GM19438 (cell line): ENCODE results near the gene OLIG1.
A peak's percentile ranks its signal among the peaks of the same experiment; 100 is the strongest.

Source experiments
- ATAC-seq: cut with Tn5 transposase; IDR thresholded peaks from one replicate; pipeline ENCODE4 v1.9.1; 2021; ENCODE audit warnings: low read depth; ENCODE audit not compliant: unreplicated experiment

OLIG1 gene

GRCh38 chr21:33059380-33059841 is 10.5 kb upstream of the OLIG1 start:
- no peak for ATAC-seq

DNA sequence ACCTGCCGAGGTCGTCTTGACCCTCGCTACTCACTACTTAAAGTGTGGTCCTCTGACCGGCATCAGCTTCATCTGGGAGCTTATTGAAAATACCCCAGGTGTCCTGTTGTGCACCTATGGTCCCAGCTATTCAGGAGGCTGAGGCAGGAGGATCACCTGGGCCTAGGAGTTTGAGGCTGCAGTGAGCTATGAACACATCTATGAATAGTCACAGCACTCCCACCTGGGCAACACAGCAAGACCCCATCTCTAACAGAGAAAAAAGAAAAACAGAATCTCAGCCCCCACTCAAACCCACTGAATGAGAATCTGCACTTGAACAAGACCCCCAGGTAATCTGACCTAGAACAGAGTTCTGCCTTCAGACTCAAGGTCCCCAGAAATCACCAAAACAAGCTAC is 8.7 kb upstream of the OLIG1 start:
- ATAC-seq = no peak

- ATAC-seq = no peak
Measured at GRCh38 chr21:33063375-33063883, 6.5 kb upstream of the OLIG1 start.

DNA sequence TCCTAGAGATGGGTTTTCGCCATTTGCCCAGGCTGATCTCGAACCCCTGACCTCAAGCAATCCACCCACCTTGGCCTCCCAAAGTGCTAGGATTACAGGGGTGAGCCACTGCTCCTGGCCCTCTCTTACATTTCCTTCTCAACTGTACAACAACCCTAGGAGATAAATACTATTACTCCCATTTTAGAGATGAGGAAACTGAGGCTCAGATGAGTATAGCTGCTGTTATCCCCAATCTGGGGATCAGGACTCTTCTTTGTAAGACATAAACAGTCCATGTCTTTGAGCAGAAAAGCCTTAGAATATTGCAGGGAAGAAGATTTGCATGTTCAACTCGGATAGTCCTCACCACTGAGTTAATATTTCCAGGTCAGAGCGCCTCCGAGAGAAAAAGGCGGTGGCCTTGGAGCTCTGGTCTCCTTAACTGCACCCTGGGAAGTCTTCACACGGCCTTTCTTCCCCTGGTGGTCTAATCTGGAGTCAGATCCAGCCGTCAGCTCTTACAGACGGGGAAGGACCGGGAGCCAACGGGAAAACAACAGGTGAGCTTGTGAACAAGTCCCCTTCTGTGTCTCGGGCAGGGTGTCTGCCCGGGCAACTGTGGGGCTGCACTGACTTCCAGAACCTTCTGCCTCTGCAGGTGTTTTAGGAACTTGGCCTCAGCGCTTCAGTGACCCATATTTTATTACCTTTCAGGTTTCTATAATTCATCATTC is 5.9 kb upstream of the OLIG1 start:
- no peak for ATAC-seq

DNA sequence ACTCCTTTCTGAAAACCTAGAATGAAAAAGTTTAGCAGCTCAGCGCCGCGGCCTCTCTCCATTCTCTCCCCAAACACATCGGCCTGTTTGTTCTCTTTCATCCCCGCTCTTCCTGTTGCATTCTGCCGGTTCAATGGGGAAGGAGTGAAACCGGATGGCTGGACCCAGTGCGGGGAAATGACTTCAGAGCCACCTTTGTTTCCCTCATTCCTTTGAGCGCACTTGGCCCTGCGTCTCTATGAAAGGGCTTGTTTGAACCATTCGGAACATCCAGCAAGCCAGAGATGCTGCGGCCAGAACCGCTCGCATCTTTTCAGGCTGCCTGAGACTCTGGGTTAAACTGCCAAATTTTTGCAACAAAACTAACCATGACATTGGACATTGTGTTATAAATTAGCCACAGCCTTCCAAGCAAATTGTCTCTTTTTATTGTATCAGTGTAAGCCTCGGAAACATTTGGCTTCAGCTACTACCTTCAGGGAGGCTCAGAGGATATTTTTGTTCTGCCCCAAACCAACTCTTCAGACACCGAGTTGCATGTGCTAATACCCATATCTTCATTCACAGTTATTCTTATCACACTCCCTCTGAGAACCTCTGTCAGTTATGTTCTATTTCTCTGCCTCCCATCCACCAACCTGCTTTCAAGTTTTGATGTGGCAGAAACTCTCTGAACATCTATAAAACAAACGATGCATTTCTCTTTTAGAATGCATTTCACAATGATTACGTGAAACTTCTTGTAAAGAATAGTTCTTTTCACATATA is 5.1 kb upstream of the OLIG1 start:
- ATAC-seq = no peak

DNA sequence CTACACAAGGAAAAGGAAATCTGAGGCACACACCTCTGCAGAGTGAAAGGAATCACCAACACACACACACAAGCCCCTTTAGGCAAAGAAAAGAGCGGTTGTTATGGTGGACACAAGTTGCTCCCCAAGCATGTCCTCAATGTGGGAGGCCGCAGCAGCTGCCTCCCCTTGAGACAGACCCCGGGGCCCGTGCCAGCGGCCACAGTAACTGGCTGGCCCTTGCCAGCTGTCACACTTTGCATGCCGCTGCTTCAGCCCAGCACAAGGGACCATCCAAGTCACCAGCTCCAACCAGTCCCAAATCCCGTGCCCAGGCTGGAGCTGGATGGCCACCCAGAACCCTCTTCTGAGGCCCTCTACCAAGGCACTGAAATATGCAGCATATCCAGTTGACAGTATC is 2.9 kb upstream of the OLIG1 start:
- no peak for ATAC-seq

DNA sequence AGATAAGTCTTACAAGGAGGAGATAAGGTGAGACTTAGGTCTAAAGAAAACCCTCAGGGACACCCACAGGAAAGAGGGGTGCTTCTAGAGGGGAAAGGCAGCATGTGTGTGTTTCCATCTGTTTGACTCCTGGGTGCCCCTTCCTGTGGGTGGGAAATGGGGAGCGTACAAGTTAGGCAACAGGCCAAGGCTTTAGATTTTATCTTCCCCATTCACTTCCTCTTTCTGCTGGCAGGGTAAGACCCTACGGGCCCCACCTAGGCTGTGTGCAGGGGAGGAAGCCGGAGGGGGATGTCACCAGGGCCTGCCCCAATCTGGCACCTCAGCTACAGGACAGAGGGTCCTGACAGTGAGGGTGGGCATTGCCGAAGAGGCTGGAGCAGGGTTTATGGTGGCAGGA is 2.5 kb upstream of the OLIG1 start:
- ATAC-seq = no peak

DNA sequence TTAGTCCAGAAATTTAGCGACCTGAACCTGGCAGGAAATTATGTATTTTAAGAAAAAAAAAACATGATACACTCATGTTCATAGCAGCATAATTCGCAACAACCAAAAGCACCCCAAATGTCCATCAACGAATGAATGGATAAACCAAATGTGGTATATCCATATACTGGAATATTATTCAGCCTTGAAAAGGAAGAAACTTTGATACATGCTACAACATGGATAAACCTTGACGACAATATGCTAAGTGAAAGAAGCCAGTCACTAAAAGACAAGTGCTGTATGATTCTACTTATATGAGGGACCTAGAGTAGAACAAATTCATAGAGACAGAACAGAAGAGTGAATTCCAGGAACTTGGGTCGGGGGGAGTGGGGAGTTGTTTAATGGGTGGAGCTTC is 698 bp upstream of the OLIG1 start:
- ATAC-seq = no peak

DNA sequence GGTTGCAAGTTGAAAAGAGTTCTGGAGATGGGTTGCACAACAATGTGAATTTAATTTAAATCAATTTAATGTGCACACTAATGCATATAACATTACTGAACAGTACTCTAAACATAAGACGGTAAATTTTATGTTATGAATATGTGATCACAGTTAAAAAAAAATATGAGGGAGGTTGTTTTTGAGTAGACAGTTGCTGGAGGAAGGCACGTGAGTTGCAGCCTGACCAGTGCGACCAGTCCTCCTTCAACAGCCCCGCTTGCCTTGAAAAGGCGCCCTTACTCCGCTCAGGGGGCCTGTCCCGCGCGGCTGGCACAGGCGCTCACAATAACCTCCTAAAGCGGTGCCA is 322 bp upstream of the OLIG1 start:
- no peak for ATAC-seq

DNA sequence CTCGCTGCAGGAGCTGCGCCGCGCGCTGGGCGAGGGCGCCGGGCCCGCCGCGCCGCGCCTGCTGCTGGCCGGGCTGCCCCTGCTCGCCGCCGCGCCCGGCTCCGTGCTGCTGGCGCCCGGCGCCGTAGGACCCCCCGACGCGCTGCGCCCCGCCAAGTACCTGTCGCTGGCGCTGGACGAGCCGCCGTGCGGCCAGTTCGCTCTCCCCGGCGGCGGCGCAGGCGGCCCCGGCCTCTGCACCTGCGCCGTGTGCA is 730 bp downstream of the OLIG1 start:
- ATAC-seq = peak; percentile 12

GRCh38 chr21:33070998-33071769 is 1.2 kb downstream of the OLIG1 start:
- ATAC-seq = no peak

DNA sequence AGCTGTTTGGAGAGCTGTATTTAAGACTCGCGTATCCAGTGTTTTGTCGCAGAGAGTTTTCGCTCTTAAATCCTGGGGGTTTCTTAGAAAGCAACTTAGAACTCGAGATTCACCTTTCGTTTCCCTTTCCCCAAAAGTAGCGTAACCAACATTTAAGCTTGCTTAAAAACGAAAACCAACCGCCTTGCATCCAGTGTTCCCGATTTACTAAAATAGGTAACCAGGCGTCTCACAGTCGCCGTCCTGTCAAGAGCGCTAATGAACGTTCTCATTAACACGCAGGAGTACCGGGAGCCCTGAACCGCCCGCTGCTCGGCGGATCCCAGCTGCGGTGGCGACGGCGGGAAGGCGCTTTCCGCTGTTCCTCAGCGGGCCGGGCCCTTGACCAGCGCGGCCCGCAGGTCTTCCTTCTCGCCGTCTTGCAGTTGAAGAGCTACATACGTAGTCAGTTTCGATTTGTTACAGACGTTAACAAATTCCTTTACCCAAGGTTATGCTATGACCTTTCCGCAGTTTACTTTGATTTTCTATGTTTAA is 1.9 kb downstream of the OLIG1 start:
- ATAC-seq = no peak

DNA sequence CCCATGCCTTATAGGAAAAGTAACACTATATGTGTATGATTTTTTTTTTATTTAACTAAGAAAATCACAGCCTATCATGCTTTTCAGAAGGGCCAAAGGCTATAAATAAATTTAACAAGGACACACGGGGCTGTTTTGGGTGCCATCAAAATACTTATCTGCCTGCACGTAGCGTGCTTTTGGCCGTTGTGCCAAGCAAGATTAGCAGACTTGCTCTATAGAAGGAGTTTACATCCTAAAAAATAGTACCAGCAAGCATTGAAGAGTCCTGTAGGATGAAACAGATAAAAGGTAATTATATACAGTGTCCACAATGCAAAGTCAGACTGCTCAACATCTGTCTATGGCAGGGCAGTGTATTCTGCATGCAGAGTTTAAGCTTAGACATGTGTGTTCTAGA is 3.7 kb downstream of the OLIG1 start:
- no peak for ATAC-seq

DNA sequence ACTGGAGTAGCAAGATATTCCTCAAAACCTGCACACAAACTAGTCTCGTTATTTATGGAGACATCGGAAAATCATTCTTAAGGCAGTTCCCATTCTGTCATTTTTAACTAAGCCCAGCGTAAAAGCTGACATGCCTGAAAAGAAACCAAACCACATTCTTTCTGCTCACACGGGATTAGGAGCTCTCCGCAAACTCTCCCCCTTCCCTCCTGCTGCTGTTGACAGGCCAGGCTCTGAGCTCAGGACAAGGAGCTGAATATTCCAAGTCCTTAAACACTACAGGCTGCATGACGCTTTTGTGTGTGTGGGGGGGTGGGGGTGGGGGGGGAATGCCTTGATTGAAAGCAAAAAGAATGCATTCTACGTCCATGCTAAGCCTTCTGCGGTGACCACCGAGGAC is 5.2 kb downstream of the OLIG1 start:
- no peak for ATAC-seq

DNA sequence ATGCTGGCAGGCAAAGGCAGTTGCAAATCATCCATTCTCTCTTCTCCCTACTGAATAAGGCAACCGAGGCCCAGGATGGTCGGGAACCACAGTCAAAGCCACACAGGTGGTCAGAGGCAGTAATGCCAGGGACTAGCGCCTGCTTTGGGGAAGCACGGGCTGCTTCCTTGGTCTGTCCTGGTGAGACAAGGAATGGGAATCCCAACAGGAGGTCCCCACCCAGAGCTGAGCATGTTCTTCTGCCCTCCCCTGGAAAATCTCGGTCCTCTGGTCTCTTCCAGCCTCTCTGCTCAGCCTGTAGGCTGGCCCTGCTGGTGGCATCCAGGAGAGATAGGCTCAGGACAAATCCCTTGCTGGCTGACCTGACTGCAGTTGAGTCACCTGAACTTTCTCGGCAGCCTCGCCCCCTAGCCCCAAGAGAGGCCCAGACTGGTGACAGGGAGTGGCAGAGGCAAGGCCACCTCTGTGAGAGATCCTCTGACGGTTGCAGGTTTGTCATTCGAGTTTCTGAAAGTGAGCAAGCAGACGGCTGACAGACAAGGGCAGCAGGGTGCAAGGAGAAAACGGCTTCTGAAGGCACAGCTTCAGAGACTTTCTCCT is 5.8 kb downstream of the OLIG1 start:
- ATAC-seq = no peak

DNA sequence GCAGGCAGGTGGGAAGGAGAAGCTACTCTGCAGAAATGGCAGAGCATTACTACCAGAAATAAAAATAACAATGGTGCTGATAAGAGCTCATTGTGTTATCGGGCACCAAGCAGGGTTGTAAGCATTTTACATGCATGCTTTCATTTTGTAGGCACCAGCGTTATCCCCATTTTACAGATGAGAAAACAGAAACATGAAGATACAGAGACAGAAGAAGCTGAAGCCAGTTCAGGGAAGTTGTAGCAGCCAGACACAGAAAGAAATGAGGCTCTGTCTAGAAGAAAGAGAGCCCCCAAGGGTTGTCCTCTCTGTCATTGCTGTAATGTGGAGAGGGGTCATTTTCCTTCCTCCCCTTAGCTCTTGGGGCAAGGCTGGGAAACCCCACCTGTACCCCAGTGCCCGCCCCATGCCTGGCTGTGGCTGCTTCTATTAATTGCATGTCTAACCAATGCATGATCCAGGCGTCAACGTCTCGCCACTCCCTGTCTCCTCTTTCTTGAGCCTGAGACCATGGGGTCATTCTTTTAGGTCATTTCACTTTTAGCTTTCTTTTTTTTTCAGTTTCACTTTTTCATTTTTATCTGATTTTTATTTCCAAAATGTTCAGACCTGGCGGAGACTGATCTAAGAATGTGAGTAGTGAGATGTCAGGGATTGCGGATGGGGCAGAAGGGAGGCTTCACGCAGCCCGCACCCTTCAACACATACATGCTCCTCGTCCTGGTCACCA is 6.8 kb downstream of the OLIG1 start:
- ATAC-seq = no peak

DNA sequence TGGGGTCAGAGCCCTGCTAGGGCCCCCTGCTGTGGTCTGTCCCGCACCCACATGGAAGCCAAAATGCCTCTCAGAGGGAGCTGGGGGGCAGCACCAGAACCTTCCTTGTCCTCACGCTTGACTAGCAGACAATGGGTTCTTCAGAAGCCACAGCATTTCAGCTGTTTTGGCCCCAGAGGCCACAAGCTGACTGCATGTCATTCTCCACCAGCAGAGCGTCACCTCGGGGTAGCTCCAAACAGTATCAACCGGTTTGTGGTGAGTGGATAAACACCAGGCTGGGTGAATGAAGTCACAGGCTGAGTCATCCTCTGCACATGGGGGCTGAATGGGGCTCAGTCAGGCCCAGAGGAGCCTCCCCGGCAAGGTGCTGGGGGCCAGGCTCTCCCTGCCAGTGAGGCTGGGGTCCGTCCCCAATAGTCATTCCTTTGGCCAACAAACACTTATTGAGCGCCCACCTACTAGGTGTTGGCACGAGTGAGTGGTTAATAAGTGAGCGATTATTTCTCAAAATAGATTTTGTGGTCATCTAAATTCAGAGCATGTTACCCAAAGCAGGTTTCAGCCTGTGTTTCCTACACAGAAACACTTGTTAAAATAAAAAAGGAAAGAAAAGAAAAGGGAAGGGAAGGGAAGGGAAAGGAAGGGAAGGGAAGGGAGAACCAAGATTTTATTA is 9.1 kb downstream of the OLIG1 start:
- peak; percentile 95 for ATAC-seq

DNA sequence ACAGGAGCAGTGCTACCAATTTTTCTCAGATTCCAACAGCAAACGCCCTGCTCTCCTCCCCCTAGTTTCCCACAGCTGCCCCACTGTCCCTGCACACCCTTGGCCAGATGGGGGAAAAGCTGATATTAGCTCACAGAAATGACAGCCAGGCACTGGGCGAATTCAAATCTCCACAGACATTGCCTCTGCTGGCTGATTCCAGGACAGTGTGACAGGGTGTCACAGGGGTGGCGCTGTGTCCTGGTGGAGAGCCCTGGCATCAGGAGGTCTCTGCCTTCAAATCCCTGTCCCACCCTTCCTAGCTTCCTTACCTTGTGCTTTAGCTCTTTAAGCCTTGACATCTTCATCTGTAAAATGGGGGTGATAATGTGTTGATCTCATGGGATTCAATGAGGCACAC is 10.4 kb downstream of the OLIG1 start:
- no peak for ATAC-seq

GRCh38 chr21:33080776-33081175 is 10.8 kb downstream of the OLIG1 start:
- no peak for ATAC-seq

GRCh38 chr21:33088384-33088783 is 18.4 kb downstream of the OLIG1 start:
- ATAC-seq = no peak
